ENCODE measurements around the gene WIZ. TPM values are rescaled to one million over a fixed set of nuclear protein-coding genes. Genes with fewer than 3 reads are reported as not detected.

WIZ gene
- total RNA-seq, 5 donors from 2014 or later (not counting 1 experiment from before 2014, with no cell fraction given) = 19.7 to 39.1 (median 34.6) TPM

GRCh38 chr19:15441317-15441716 is 8.4 kb downstream of the WIZ start:
- Mint-ChIP-seq H3K9me3 (no peaks in the 10 kb centered on the region), H3K4me3 (no peak overlapping the region), H3K27me3 (no peaks in the 10 kb centered on the region), H3K36me3 (no peaks in the 10 kb centered on the region), H3K27ac (no peak overlapping the region), H3K4me1 (no peaks in the 10 kb centered on the region)
- no peak for ATAC-seq (replicated peaks in 1 of 4)
- Histone ChIP-seq H3K9me3 (no peaks in the 10 kb centered on the region), H3K36me3 (ENCODE audit: control insufficient read depth in 2 of 2, extremely low read depth in 1 of 2, insufficient read depth in 1 of 2, low read length in 1 of 2) (peaks cover 0 to 11% of the 10 kb centered on the region in 2 donors), H3K4me3 (ENCODE audit: control insufficient read depth in 1 of 2, extremely low read depth in 1 of 2, low read length in 1 of 2) (no peak overlapping the region), H3K27ac (ENCODE audit: low read length) (no peak overlapping the region), H3K27me3 (replicated peaks in 1 of 2; ENCODE audit: control insufficient read depth in 2 of 2, extremely low read depth in 1 of 2, insufficient read depth in 2 of 2, low read length in 1 of 2) (no peaks in the 10 kb centered on the region), H3K4me1 (ENCODE audit: control insufficient read depth in 1 of 2, extremely low read depth in 1 of 2, insufficient read depth in 2 of 2, low read length in 2 of 2) (no peaks in the 10 kb centered on the region)
- ChIA-PET CTCF (no interaction called here), POLR2A (interaction anchor here in 1 of 2 donors (0.7 kb wide), 1 partner anchor 17 kb away, joined by 6 read pairs; no protein-coding TSS in a partner anchor)
- no peak for DNase-seq
- no CpG with 5 or more reads among the region's 3 CpGs for WGBS (ENCODE audit: insufficient coverage)

GRCh38 chr19:15439821-15440641 is 9.7 kb downstream of the WIZ start:
- no peak overlapping the region for H3K27ac ChIP-seq (ENCODE audit: low read length)
- peaks cover 0 to 11% of the 10 kb centered on the region in 2 donors for H3K36me3 ChIP-seq (ENCODE audit: control insufficient read depth in 2 of 2, extremely low read depth in 1 of 2, insufficient read depth in 1 of 2, low read length in 1 of 2)
- H3K27me3 ChIP-seq (replicated peaks in 1 of 2; ENCODE audit: control insufficient read depth in 2 of 2, extremely low read depth in 1 of 2, insufficient read depth in 2 of 2, low read length in 1 of 2) = no peaks in the 10 kb centered on the region
- no peak for DNase-seq
- POLR2A ChIA-PET = no interaction called here
- CTCF ChIA-PET = no interaction called here
- Mint-ChIP-seq H3K36me3 (no peaks in the 10 kb centered on the region), H3K4me3 (no peak overlapping the region), H3K4me1 (no peaks in the 10 kb centered on the region), H3K9me3 (no peaks in the 10 kb centered on the region), H3K27me3 (no peaks in the 10 kb centered on the region), H3K27ac (no peak overlapping the region)
- peak in 1 of 4 experiments; percentile 19 for ATAC-seq (replicated peaks in 1 of 4)
- WGBS (ENCODE audit: insufficient coverage) = 93% methylated on average over 34 of the region's 38 CpGs
- no peaks in the 10 kb centered on the region for H3K9me3 ChIP-seq
- no peaks in the 10 kb centered on the region for H3K4me1 ChIP-seq (ENCODE audit: control insufficient read depth in 1 of 2, extremely low read depth in 1 of 2, insufficient read depth in 2 of 2, low read length in 2 of 2)
- no peak overlapping the region for H3K4me3 ChIP-seq (ENCODE audit: control insufficient read depth in 1 of 2, extremely low read depth in 1 of 2, low read length in 1 of 2)

GRCh38 chr19:15439078-15439799 is 10.5 kb downstream of the WIZ start:
- peaks cover 0 to 11% of the 10 kb centered on the region in 2 donors for H3K36me3 ChIP-seq (ENCODE audit: control insufficient read depth in 2 of 2, extremely low read depth in 1 of 2, insufficient read depth in 1 of 2, low read length in 1 of 2)
- Mint-ChIP-seq H3K27ac (no peak overlapping the region), H3K27me3 (no peaks in the 10 kb centered on the region), H3K36me3 (no peaks in the 10 kb centered on the region), H3K4me1 (no peaks in the 10 kb centered on the region), H3K4me3 (no peak overlapping the region), H3K9me3 (no peaks in the 10 kb centered on the region)
- no peaks in the 10 kb centered on the region for H3K9me3 ChIP-seq
- ATAC-seq (replicated peaks in 1 of 4) (no peak), DNase-seq (no peak)
- WGBS (ENCODE audit: insufficient coverage) = 73% methylated on average over 19 of the region's 25 CpGs
- ChIA-PET CTCF (no interaction called here), POLR2A (no interaction called here)
- H3K4me1 ChIP-seq (ENCODE audit: control insufficient read depth in 1 of 2, extremely low read depth in 1 of 2, insufficient read depth in 2 of 2, low read length in 2 of 2) = no peaks in the 10 kb centered on the region
- H3K4me3 ChIP-seq (ENCODE audit: control insufficient read depth in 1 of 2, extremely low read depth in 1 of 2, low read length in 1 of 2) = no peak overlapping the region
- no peaks in the 10 kb centered on the region for H3K27me3 ChIP-seq (replicated peaks in 1 of 2; ENCODE audit: control insufficient read depth in 2 of 2, extremely low read depth in 1 of 2, insufficient read depth in 2 of 2, low read length in 1 of 2)
- H3K27ac ChIP-seq (ENCODE audit: low read length) = no peak overlapping the region

GRCh38 chr19:15438577-15438976 is 11.2 kb downstream of the WIZ start:
- ChIA-PET POLR2A (interaction anchor here in 1 of 2 donors (0.6 kb wide), 1 partner anchor 94 kb away, joined by 4 read pairs; no protein-coding TSS in a partner anchor), CTCF (no interaction called here)
- DNase-seq = no peak

GRCh38 chr19:15438124-15438496 is 11.6 kb downstream of the WIZ start:
- CTCF ChIA-PET = no interaction called here
- no peaks in the 10 kb centered on the region for H3K9me3 ChIP-seq
- no peaks in the 10 kb centered on the region for H3K9me3 Mint-ChIP-seq

More at GRCh38 chr19:15438577-15438976, 11.2 kb downstream of the WIZ start:
- no peaks in the 10 kb centered on the region for H3K9me3 Mint-ChIP-seq
- Histone ChIP-seq H3K27ac (ENCODE audit: low read length) (no peak overlapping the region), H3K4me3 (ENCODE audit: control insufficient read depth in 1 of 2, extremely low read depth in 1 of 2, low read length in 1 of 2) (no peak overlapping the region), H3K9me3 (no peaks in the 10 kb centered on the region), H3K36me3 (ENCODE audit: control insufficient read depth in 2 of 2, extremely low read depth in 1 of 2, insufficient read depth in 1 of 2, low read length in 1 of 2) (peaks cover 0 to 11% of the 10 kb centered on the region in 2 donors), H3K27me3 (replicated peaks in 1 of 2; ENCODE audit: control insufficient read depth in 2 of 2, extremely low read depth in 1 of 2, insufficient read depth in 2 of 2, low read length in 1 of 2) (no peaks in the 10 kb centered on the region), H3K4me1 (ENCODE audit: control insufficient read depth in 1 of 2, extremely low read depth in 1 of 2, insufficient read depth in 2 of 2, low read length in 2 of 2) (peaks cover 0 to 3% of the 10 kb centered on the region in 2 experiments)
- H3K27me3 Mint-ChIP-seq = no peaks in the 10 kb centered on the region
- no peak overlapping the region for H3K4me3 Mint-ChIP-seq
- ATAC-seq (replicated peaks in 1 of 4) = no peak
- no peak overlapping the region for H3K27ac Mint-ChIP-seq
- WGBS (ENCODE audit: insufficient coverage) = 95% methylated on average over 22 of the region's 27 CpGs
- peaks cover 1 to 2% (median 2%) of the 10 kb centered on the region in 3 donors for H3K4me1 Mint-ChIP-seq
- no peaks in the 10 kb centered on the region for H3K36me3 Mint-ChIP-seq

GRCh38 chr19:15437355-15438123 is 12.2 kb downstream of the WIZ start:
- Histone ChIP-seq H3K27me3 (replicated peaks in 1 of 2; ENCODE audit: control insufficient read depth in 2 of 2, extremely low read depth in 1 of 2, insufficient read depth in 2 of 2, low read length in 1 of 2) (no peaks in the 10 kb centered on the region), H3K36me3 (ENCODE audit: control insufficient read depth in 2 of 2, extremely low read depth in 1 of 2, insufficient read depth in 1 of 2, low read length in 1 of 2) (peaks cover 0 to 11% of the 10 kb centered on the region in 2 donors), H3K9me3 (no peaks in the 10 kb centered on the region), H3K27ac (ENCODE audit: low read length) (no peak overlapping the region), H3K4me3 (ENCODE audit: control insufficient read depth in 1 of 2, extremely low read depth in 1 of 2, low read length in 1 of 2) (no peak overlapping the region), H3K4me1 (ENCODE audit: control insufficient read depth in 1 of 2, extremely low read depth in 1 of 2, insufficient read depth in 2 of 2, low read length in 2 of 2) (peaks cover 0 to 11% of the 10 kb centered on the region in 2 experiments)
- ATAC-seq (replicated peaks in 1 of 4) (no peak), DNase-seq (no peak)
- ChIA-PET POLR2A (interaction anchor here in 1 of 2 donors (0.6 kb wide), 1 partner anchor 93 kb away, joined by 4 read pairs; no protein-coding TSS in a partner anchor), CTCF (interaction anchor here in 1 of 2 donors (1.0 kb wide), 1 partner anchor 24 kb away, joined by 4 read pairs; no protein-coding TSS in a partner anchor)
- WGBS (ENCODE audit: insufficient coverage) = 96% methylated on average over 8 of the region's 10 CpGs
- Mint-ChIP-seq H3K4me1 (peaks cover 8 to 10% (median 9%) of the 10 kb centered on the region in 3 donors), H3K4me3 (no peak overlapping the region), H3K27ac (no peak overlapping the region), H3K27me3 (no peaks in the 10 kb centered on the region), H3K36me3 (no peaks in the 10 kb centered on the region), H3K9me3 (no peaks in the 10 kb centered on the region)

More at GRCh38 chr19:15438124-15438496, 11.6 kb downstream of the WIZ start:
- ATAC-seq (replicated peaks in 1 of 4) (no peak), DNase-seq (no peak)
- no peaks in the 10 kb centered on the region for H3K36me3 Mint-ChIP-seq
- WGBS (ENCODE audit: insufficient coverage) = 82% methylated on average over 2 of the region's 2 CpGs
- no peaks in the 10 kb centered on the region for H3K27me3 ChIP-seq (replicated peaks in 1 of 2; ENCODE audit: control insufficient read depth in 2 of 2, extremely low read depth in 1 of 2, insufficient read depth in 2 of 2, low read length in 1 of 2)
- POLR2A ChIA-PET = interaction anchor here in 1 of 2 donors (0.6 kb wide), 1 partner anchor 94 kb away, joined by 4 read pairs; no protein-coding TSS in a partner anchor
- no peak overlapping the region for H3K27ac Mint-ChIP-seq
- no peaks in the 10 kb centered on the region for H3K27me3 Mint-ChIP-seq
- no peak overlapping the region for H3K4me3 Mint-ChIP-seq
- H3K4me3 ChIP-seq (ENCODE audit: control insufficient read depth in 1 of 2, extremely low read depth in 1 of 2, low read length in 1 of 2) = no peak overlapping the region
- H3K27ac ChIP-seq (ENCODE audit: low read length) = no peak overlapping the region
- H3K4me1 Mint-ChIP-seq = peaks cover 6% of the 10 kb centered on the region in 3 donors
- peaks cover 0 to 7% of the 10 kb centered on the region in 2 experiments for H3K4me1 ChIP-seq (ENCODE audit: control insufficient read depth in 1 of 2, extremely low read depth in 1 of 2, insufficient read depth in 2 of 2, low read length in 2 of 2)
- peaks cover 0 to 11% of the 10 kb centered on the region in 2 donors for H3K36me3 ChIP-seq (ENCODE audit: control insufficient read depth in 2 of 2, extremely low read depth in 1 of 2, insufficient read depth in 1 of 2, low read length in 1 of 2)

All from T-cell (primary cell).